Melanocyte of skin (primary cell): Measurements from ENCODE around the gene EGF. TPM values are rescaled to one million over a fixed set of nuclear protein-coding genes. Genes with fewer than 3 reads are reported as not detected.

Source experiments
- small RNA-seq, 2 donors: library from RNA; depleted of rRNA; stranded (forward); fragments of <200 nt; gene quantifications; one replicate each; pipeline ENCODE3, GENCODE V24; 2012
- total RNA-seq, 2 donors: library from RNA; depleted of rRNA; stranded (reverse); fragments of >200 nt; gene quantifications; 2 replicates each; pipeline ENCODE4 v1.2.3, GENCODE V29; 2012

EGF gene
- total RNA-seq, result 1 to 10 TPM in 1 of 2 donors, under 1 TPM in 1; under 0.01 to 1.7 TPM

GRCh38 chr4:109912706-109913595, at the start of gene EGF:
Gene EGF (plus strand): TSS chr4:109912883. CDS start chr4:109913336, 453 bp downstream.

Small RNA genes lying within 50 kb of the gene (small RNA-seq; reads per million reads assigned to genes)
- gene RNU6-35P, result 12.5 to 29.9 reads per million in 2 donors

Other genes with a start within 250 kb of the EGF start
- 10 to 100 TPM; 24.1 to 40.3 TPM for gene CASP6, start 209.4 kb upstream of the EGF start, total RNA-seq
- 10 to 100 TPM in 1 of 2 donors, 1 to 10 TPM in 1; 9.3 to 11.4 TPM for gene PLA2G12A, start 182.8 kb upstream of the EGF start, total RNA-seq
- gene CFI, start 110.9 kb upstream of the EGF start, total RNA-seq, result 1 to 10 TPM in 1 of 2 donors, under 1 TPM in 1; 0.33 to 1.0 TPM
- gene GAR1, start 97.1 kb upstream of the EGF start, total RNA-seq, result 1 to 10 TPM; 4.0 to 4.1 TPM
- gene RRH, start 84.9 kb upstream of the EGF start, total RNA-seq, result under 1 TPM in 1 of 2 donors, not detected in 1; under 0.01 TPM
- under 1 TPM; under 0.01 TPM for gene LRIT3, start 64.8 kb upstream of the EGF start, total RNA-seq